ENCODE results near the gene JUNB. TPM values are rescaled to one million over a fixed set of nuclear protein-coding genes. Genes with fewer than 3 reads are reported as not detected.

Gene JUNB
- total and polyA plus RNA-seq, 2 of the 13 experiments (the other 11 are each of a cell fraction or from before 2014, with no cell fraction given) = 7.7 to 8.2 TPM

- TF ChIP-seq MTF2 (CRISPR knock-in tag; IDR thresholded peaks at IDR 0.05; ENCODE audit: borderline replicate concordance) = no peak
- TF ChIP-seq ZNF558 (CRISPR knock-in tag; IDR thresholded peaks at IDR 0.05; ENCODE audit: borderline replicate concordance) = no peak
- TF ChIP-seq HOXA9 (CRISPR knock-in tag; IDR thresholded peaks at IDR 0.05; ENCODE audit: borderline replicate concordance) = no peak
- no peak for TF ChIP-seq RORA (CRISPR knock-in tag; IDR thresholded peaks at IDR 0.05)
- TF ChIP-seq ZNF7 (CRISPR knock-in tag; IDR thresholded peaks at IDR 0.05) = no peak
- TF ChIP-seq, protein P1, sequence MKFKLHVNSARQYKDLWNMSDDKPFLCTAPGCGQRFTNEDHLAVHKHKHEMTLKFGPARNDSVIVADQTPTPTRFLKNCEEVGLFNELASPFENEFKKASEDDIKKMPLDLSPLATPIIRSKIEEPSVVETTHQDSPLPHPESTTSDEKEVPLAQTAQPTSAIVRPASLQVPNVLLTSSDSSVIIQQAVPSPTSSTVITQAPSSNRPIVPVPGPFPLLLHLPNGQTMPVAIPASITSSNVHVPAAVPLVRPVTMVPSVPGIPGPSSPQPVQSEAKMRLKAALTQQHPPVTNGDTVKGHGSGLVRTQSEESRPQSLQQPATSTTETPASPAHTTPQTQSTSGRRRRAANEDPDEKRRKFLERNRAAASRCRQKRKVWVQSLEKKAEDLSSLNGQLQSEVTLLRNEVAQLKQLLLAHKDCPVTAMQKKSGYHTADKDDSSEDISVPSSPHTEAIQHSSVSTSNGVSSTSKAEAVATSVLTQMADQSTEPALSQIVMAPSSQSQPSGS (CRISPR knock-in tag; IDR thresholded peaks at IDR 0.05) = no peak
- TF ChIP-seq RNF2 (conservative IDR thresholded peaks at IDR 0.05; ENCODE audit: low read depth) = no peak
- no peak for TF ChIP-seq POLR2G (IDR thresholded peaks at IDR 0.05; ENCODE audit: low read depth, low read length)
- no peak for TF ChIP-seq FOXA1 (IDR thresholded peaks at IDR 0.05)
- TF ChIP-seq FOXA1 (CRISPR knock-in tag; IDR thresholded peaks at IDR 0.05) = no peak
- no peak for TF ChIP-seq ONECUT2 (CRISPR knock-in tag; IDR thresholded peaks at IDR 0.05)
- no peak for TF ChIP-seq RBM22 (optimal IDR thresholded peaks at IDR 0.05; ENCODE audit: low read length)
- no peak for TF ChIP-seq TCF7L2 (IDR thresholded peaks at IDR 0.05; ENCODE audit: low read depth, low read length)
- TF ChIP-seq ZNF496 (CRISPR knock-in tag; IDR thresholded peaks at IDR 0.05; ENCODE audit: insufficient replicate concordance) = no peak
- no peak for TF ChIP-seq ZNF878 (CRISPR knock-in tag; IDR thresholded peaks at IDR 0.05)
- no peak for TF ChIP-seq SMARCC2 (IDR thresholded peaks at IDR 0.05)
- no peak for TF ChIP-seq ZNF547 (CRISPR knock-in tag; IDR thresholded peaks at IDR 0.05)
- TF ChIP-seq, protein P2, sequence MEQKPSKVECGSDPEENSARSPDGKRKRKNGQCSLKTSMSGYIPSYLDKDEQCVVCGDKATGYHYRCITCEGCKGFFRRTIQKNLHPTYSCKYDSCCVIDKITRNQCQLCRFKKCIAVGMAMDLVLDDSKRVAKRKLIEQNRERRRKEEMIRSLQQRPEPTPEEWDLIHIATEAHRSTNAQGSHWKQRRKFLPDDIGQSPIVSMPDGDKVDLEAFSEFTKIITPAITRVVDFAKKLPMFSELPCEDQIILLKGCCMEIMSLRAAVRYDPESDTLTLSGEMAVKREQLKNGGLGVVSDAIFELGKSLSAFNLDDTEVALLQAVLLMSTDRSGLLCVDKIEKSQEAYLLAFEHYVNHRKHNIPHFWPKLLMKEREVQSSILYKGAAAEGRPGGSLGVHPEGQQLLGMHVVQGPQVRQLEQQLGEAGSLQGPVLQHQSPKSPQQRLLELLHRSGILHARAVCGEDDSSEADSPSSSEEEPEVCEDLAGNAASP (CRISPR knock-in tag; IDR thresholded peaks at IDR 0.05; ENCODE audit: borderline replicate concordance) = 0 out of 2 replicates have a peak, but pooled peaks have one; percentile 20
- TF ChIP-seq ZFP1 (CRISPR knock-in tag; IDR thresholded peaks at IDR 0.05) = no peak
- TF ChIP-seq U2AF1 (optimal IDR thresholded peaks at IDR 0.05; ENCODE audit: low read depth, low read length) = no peak
- no peak for TF ChIP-seq ZNF564 (CRISPR knock-in tag; IDR thresholded peaks at IDR 0.05)
- TF ChIP-seq NR2F6 (IDR thresholded peaks at IDR 0.05) = no peak
- TF ChIP-seq NR2F6 (CRISPR knock-in tag; IDR thresholded peaks at IDR 0.05) = 0 out of 2 replicates have a peak, but pooled peaks have one; percentile 15
- TF ChIP-seq, protein P3, sequence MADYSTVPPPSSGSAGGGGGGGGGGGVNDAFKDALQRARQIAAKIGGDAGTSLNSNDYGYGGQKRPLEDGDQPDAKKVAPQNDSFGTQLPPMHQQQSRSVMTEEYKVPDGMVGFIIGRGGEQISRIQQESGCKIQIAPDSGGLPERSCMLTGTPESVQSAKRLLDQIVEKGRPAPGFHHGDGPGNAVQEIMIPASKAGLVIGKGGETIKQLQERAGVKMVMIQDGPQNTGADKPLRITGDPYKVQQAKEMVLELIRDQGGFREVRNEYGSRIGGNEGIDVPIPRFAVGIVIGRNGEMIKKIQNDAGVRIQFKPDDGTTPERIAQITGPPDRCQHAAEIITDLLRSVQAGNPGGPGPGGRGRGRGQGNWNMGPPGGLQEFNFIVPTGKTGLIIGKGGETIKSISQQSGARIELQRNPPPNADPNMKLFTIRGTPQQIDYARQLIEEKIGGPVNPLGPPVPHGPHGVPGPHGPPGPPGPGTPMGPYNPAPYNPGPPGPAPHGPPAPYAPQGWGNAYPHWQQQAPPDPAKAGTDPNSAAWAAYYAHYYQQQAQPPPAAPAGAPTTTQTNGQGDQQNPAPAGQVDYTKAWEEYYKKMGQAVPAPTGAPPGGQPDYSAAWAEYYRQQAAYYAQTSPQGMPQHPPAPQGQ (CRISPR knock-in tag; IDR thresholded peaks at IDR 0.05; ENCODE audit: borderline replicate concordance) = no peak
- TF ChIP-seq, protein P4, sequence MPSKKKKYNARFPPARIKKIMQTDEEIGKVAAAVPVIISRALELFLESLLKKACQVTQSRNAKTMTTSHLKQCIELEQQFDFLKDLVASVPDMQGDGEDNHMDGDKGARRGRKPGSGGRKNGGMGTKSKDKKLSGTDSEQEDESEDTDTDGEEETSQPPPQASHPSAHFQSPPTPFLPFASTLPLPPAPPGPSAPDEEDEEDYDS (CRISPR knock-in tag; IDR thresholded peaks at IDR 0.05) = no peak
- TF ChIP-seq GZF1 (CRISPR knock-in tag; IDR thresholded peaks at IDR 0.05) = no peak
Observed at GRCh38 chr19:12825254-12826131, 34.2 kb downstream of the JUNB start (continued).

Data from HepG2 (cell line).